ENCODE results near the gene NFIC. TPM values are rescaled to one million over a fixed set of nuclear protein-coding genes. Genes with fewer than 3 reads are reported as not detected.
"Not testable (repeated sequence)": the region's sequence is repeated elsewhere in the genome, so short reads cannot be mapped to it uniquely, and the experiment has no call there.

NFIC gene
- total RNA-seq, 1 experiment from 2014 or later, result 8.0 TPM

DNA sequence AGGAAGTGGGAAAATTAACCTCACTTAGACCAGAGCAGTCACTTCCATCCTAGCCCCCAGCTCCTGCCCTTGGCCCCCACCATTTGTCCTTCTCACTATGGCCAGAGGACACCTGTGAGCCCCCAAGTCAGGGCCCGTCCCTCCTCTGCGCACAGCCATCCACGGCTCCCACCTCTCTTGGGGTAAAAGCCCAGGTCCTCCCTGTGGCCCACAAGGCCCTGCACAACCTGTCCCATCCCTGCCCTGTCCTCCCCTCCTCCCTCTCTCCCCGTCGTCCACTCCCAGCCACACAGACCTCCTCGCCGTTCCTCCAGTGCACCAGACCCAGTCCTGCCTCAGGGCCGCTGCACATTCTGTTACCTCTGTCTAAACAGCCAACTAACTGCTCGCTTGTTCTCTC is 60.0 kb downstream of the NFIC start:
- H2BK20ac ChIP-seq (ENCODE audit: low read depth, low read length, poor library complexity, severe bottlenecking), result no peak overlapping the region
- no peak overlapping the region for H2BK15ac ChIP-seq (ENCODE audit: low read depth, low read length)
- no peak overlapping the region for H3K4me2 ChIP-seq (ENCODE audit: insufficient read depth, insufficient read length, low read length)
- H2AFZ ChIP-seq (ENCODE audit: low read length), result no peak overlapping the region
- no peaks in the 10 kb centered on the region for H3K23me2 ChIP-seq (ENCODE audit: insufficient read length, low read depth, low read length, poor library complexity, severe bottlenecking)
- H2BK12ac ChIP-seq (ENCODE audit: insufficient read length, low read depth, low read length), result no peak overlapping the region
- H3T11ph ChIP-seq (ENCODE audit: low read length), result no peak overlapping the region
- Mint-ChIP-seq H3K27ac (no peak overlapping the region), H3K4me3 (peak overlapping the region in 1 of 2 experiments; percentile 10; a peak in 1 of 5 replicates), H3K9me3 (no peaks in the 10 kb centered on the region; a peak in 1 of 5 replicates), H3K27me3 (ENCODE audit: low read depth) (peaks cover 23% of the 10 kb centered on the region), H3K4me1 (peaks cover 0 to 3% of the 10 kb centered on the region in 2 experiments; a peak in 2 of 4 replicates), H3K36me3 (ENCODE audit: insufficient read depth in 1 of 3, low read depth in 3 of 3) (no peaks in the 10 kb centered on the region; a peak in 1 of 7 replicates)
- no peaks in the 10 kb centered on the region for H3K79me2 ChIP-seq (ENCODE audit: insufficient read depth, low read length)
- no peak overlapping the region for H3K9ac ChIP-seq (ENCODE audit: extremely low read depth, insufficient read length, low read length)
- H2BK5ac ChIP-seq (ENCODE audit: insufficient read length, low read length), result no peak overlapping the region
- H2AK5ac ChIP-seq (ENCODE audit: insufficient read length, low read length), result no peak overlapping the region
- no peak overlapping the region for H4K5ac ChIP-seq (ENCODE audit: insufficient read length, low read depth, low read length)
- H4K8ac ChIP-seq (replicated peaks; ENCODE audit: insufficient read length, low read depth, low read length), result no peak overlapping the region
- H3K27me3 ChIP-seq (ENCODE audit: insufficient read depth, low read length), result no peaks in the 10 kb centered on the region
- H3K14ac ChIP-seq (ENCODE audit: insufficient read depth, low read length), result no peak overlapping the region
- H3K56ac ChIP-seq (ENCODE audit: insufficient read length, low read depth, low read length), result no peak overlapping the region
- H3K4me1 ChIP-seq (ENCODE audit: insufficient read depth, low read length), result no peaks in the 10 kb centered on the region
- no peak overlapping the region for H3K18ac ChIP-seq (ENCODE audit: insufficient read length, low read depth, low read length)
- no peaks in the 10 kb centered on the region for H3K79me1 ChIP-seq (ENCODE audit: insufficient read depth, low read depth, low read length, poor library complexity, severe bottlenecking)
- no peak overlapping the region for H4K91ac ChIP-seq (ENCODE audit: insufficient read length, low read depth, low read length)
- TF ChIP-seq, protein P1, sequence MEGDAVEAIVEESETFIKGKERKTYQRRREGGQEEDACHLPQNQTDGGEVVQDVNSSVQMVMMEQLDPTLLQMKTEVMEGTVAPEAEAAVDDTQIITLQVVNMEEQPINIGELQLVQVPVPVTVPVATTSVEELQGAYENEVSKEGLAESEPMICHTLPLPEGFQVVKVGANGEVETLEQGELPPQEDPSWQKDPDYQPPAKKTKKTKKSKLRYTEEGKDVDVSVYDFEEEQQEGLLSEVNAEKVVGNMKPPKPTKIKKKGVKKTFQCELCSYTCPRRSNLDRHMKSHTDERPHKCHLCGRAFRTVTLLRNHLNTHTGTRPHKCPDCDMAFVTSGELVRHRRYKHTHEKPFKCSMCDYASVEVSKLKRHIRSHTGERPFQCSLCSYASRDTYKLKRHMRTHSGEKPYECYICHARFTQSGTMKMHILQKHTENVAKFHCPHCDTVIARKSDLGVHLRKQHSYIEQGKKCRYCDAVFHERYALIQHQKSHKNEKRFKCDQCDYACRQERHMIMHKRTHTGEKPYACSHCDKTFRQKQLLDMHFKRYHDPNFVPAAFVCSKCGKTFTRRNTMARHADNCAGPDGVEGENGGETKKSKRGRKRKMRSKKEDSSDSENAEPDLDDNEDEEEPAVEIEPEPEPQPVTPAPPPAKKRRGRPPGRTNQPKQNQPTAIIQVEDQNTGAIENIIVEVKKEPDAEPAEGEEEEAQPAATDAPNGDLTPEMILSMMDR (conservative IDR thresholded peaks at IDR 0.05), result no peak
- no peak overlapping the region for H2BK120ac ChIP-seq (ENCODE audit: low read depth, low read length, poor library complexity, severe bottlenecking)
- no peaks in the 10 kb centered on the region for H4K20me1 ChIP-seq (ENCODE audit: control insufficient read depth, insufficient read depth, insufficient read length)
- H3K23ac ChIP-seq (ENCODE audit: insufficient read length, low read depth, low read length), result no peak overlapping the region
- DNase-seq, result no peak
- no peak overlapping the region for H3K27ac ChIP-seq (ENCODE audit: insufficient read length, low read depth, low read length)
- H3K4ac ChIP-seq (ENCODE audit: low read depth, low read length), result no peak overlapping the region
- WGBS (ENCODE audit: extremely low coverage, insufficient read length, low lambda C conversion rate), result no CpG with 5 or more reads among the region's 9 CpGs
- no peaks in the 10 kb centered on the region for H3K9me3 ChIP-seq (ENCODE audit: control insufficient read depth, low read depth, low read length)

- not testable (repeated sequence) for H3K14ac ChIP-seq (ENCODE audit: insufficient read depth, low read length); H3K27ac ChIP-seq (ENCODE audit: insufficient read length, low read depth, low read length); H2BK12ac ChIP-seq (ENCODE audit: insufficient read length, low read depth, low read length); H3K9ac ChIP-seq (ENCODE audit: extremely low read depth, insufficient read length, low read length); H3K23me2 ChIP-seq (ENCODE audit: insufficient read length, low read depth, low read length, poor library complexity, severe bottlenecking); H3K23ac ChIP-seq (ENCODE audit: insufficient read length, low read depth, low read length); H4K8ac ChIP-seq (replicated peaks; ENCODE audit: insufficient read length, low read depth, low read length); H3K4ac ChIP-seq (ENCODE audit: low read depth, low read length); H2BK15ac ChIP-seq (ENCODE audit: low read depth, low read length); H3T11ph ChIP-seq (ENCODE audit: low read length); H2BK20ac ChIP-seq (ENCODE audit: low read depth, low read length, poor library complexity, severe bottlenecking); H3K79me2 ChIP-seq (ENCODE audit: insufficient read depth, low read length); H4K20me1 ChIP-seq (ENCODE audit: control insufficient read depth, insufficient read depth, insufficient read length); H3K9me3 Mint-ChIP-seq; H3K4me2 ChIP-seq (ENCODE audit: insufficient read depth, insufficient read length, low read length); H3K4me3 Mint-ChIP-seq; H3K9me3 ChIP-seq (ENCODE audit: control insufficient read depth, low read depth, low read length); H3K4me1 ChIP-seq (ENCODE audit: insufficient read depth, low read length); H2AK5ac ChIP-seq (ENCODE audit: insufficient read length, low read length); H3K79me1 ChIP-seq (ENCODE audit: insufficient read depth, low read depth, low read length, poor library complexity, severe bottlenecking); H2AFZ ChIP-seq (ENCODE audit: low read length); H3K18ac ChIP-seq (ENCODE audit: insufficient read length, low read depth, low read length); H3K27ac Mint-ChIP-seq; H3K56ac ChIP-seq (ENCODE audit: insufficient read length, low read depth, low read length); H2BK120ac ChIP-seq (ENCODE audit: low read depth, low read length, poor library complexity, severe bottlenecking); H3K4me1 Mint-ChIP-seq; H2BK5ac ChIP-seq (ENCODE audit: insufficient read length, low read length); DNase-seq; H3K27me3 ChIP-seq (ENCODE audit: insufficient read depth, low read length); H4K91ac ChIP-seq (ENCODE audit: insufficient read length, low read depth, low read length); H4K5ac ChIP-seq (ENCODE audit: insufficient read length, low read depth, low read length); H3K36me3 Mint-ChIP-seq (ENCODE audit: insufficient read depth in 1 of 3, low read depth in 3 of 3)
- WGBS (ENCODE audit: extremely low coverage, insufficient read length, low lambda C conversion rate), result no CpG with 5 or more reads among the region's 5 CpGs
- H3K27me3 Mint-ChIP-seq (ENCODE audit: low read depth), result peaks cover 29% of the 10 kb centered on the region
Measured at GRCh38 chr19:3430366-3430680, 63.9 kb downstream of the NFIC start.
